Measurements from ENCODE around the gene RAD51B.

RAD51B gene

DNA sequence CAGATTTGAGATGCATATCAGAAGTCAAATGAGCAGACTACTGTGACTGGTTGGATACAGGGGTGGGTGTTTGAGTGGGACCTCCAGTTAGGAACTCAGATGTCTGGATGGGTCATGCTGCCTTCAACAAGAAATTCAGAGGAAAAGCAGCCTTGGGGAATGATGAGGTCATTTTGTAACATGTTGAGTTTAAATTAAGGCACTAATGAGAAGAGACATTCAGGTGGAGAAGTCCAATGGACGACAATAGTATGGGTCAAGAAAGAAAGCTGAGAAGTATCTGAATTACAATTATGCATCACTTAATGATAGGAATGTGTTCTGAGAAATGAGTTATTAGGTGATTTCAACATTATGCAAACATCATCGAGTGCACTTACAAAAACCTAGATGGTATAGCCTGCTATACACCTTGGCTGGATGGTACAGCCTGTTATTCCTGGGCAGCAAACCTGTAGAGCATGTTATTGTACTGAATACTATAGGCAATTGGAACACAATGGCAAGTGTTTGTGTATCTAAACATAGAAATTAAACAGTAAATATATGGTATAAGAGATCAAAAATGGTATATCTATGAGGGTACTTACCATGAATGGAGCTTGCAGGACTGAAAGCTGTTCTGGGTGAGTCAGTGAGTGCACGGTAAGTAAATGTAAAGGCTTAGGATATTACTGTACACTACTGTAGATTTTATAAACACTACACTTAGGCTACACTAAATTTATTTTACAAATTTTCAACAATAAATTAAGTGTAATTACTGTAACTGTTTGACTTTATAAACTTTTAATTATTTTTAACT, 414.7 kb downstream of the RAD51B start:
- H3K4me1 Mint-ChIP-seq (ENCODE audit: low read depth), result peaks cover under 1% of the 10 kb centered on the region
- H3K27me3 Mint-ChIP-seq, result no peaks in the 10 kb centered on the region
- H3K27ac Mint-ChIP-seq, result no peak overlapping the region
- H3K36me3 Mint-ChIP-seq (ENCODE audit: low read depth), result no peaks in the 10 kb centered on the region
- no peaks in the 10 kb centered on the region for H3K9me3 Mint-ChIP-seq
- H3K4me3 Mint-ChIP-seq, result no peak overlapping the region

DNA sequence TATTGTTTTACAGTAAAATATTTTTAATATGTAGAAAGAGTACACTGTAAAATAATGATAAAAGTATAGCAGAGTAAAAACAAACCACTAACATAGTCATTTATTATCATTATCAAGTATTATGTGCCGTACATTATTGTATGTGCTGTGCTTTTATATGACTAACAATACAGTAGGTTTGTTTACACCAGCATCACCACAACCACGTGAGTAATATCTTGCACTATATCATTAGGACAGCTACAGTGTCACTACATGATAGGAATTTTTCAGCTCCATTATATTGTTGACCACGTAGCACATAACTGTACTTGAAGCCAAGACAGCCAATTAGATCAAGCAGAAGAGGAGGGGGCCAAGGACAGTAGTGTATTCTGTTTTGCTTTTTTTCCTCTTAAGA, 415.4 kb downstream of the RAD51B start:
- Mint-ChIP-seq H3K9me3 (no peaks in the 10 kb centered on the region), H3K27ac (no peak overlapping the region), H3K36me3 (ENCODE audit: low read depth) (no peaks in the 10 kb centered on the region), H3K27me3 (no peaks in the 10 kb centered on the region), H3K4me3 (no peak overlapping the region), H3K4me1 (ENCODE audit: low read depth) (peaks cover 4% of the 10 kb centered on the region)

DNA sequence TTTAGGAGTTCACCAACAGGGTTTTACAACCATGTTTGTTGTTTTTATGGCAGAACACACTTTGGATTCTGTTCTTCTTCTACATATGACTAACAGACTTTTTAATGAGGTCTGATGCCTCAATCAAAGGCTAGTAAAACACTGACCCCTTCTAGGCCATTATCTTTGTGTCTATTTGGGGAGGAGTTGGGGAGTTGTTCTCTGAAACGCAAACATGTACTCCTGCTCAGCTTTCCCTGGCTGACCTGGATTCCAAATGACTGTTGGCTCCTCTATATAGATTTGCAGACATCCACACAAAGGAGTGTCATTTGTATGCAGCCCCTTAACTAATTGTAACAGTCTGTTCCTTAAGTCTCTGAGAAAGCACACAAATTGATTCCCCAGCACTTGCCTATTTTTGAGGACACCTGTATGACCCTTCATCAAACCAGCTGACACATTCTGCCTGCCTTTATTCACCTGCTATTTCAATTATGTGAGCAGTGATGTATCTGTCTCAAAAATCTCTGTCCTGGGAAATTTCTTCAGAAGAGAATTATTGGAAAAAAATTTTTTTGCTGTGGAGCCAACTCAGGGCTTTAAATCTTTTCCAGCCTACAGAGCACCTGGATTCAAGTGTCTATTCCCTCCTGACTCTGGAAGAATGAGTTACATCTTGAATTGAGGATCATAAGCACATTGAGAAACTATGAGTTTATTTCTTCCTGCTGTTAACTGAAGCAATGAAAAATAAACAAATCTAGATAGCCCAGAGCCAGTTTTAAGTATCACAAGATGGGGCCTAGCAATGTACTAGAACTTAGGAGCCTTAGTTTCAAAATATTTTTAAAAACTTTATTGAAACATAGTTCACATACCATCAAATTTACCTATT, 417.2 kb downstream of the RAD51B start:
- no peak overlapping the region for H3K27ac Mint-ChIP-seq
- H3K4me3 Mint-ChIP-seq, result no peak overlapping the region
- H3K27me3 Mint-ChIP-seq, result no peaks in the 10 kb centered on the region
- no peaks in the 10 kb centered on the region for H3K36me3 Mint-ChIP-seq (ENCODE audit: low read depth)
- H3K9me3 Mint-ChIP-seq, result no peaks in the 10 kb centered on the region
- peaks cover 4% of the 10 kb centered on the region for H3K4me1 Mint-ChIP-seq (ENCODE audit: low read depth)

DNA sequence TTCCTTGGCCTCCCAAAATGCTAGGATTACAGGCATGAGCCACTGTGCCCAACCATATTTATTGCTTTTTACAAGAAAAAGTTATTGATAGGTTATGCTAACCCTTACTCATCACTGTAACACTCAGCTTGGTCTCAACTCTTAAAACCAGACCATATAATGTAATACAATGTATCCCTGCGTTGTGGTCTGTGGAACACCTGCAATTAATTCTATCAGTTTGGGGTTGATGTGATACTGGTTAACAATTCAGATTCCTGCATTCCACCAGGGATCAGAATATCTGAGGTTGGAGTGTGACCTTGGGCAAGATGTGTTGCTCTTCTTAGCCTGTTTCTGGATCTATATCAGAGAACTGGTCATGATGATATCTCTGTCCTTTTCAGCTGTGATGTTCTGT, 419.0 kb downstream of the RAD51B start:
- H3K27ac Mint-ChIP-seq, result no peak overlapping the region
- H3K36me3 Mint-ChIP-seq (ENCODE audit: low read depth), result no peaks in the 10 kb centered on the region

DNA sequence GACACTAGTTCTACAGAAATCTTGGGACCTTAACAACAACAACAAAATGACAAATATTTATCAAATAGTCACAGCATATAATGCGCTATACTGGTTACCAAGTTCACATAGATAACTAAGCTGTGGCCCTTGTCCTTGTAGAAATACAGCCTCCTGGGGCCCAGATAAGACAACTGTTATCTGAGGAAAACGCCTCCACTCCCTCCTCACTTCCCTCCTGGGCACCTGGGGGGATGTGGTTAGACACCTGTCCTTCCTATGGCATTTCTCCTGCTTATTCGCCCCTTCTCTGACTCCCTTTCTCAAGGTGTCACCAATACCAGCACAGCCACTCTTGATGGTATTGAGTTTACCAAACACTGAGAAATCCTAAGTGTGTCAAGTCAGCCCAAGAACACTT, 419.4 kb downstream of the RAD51B start:
- Mint-ChIP-seq H3K27me3 (no peaks in the 10 kb centered on the region), H3K9me3 (no peaks in the 10 kb centered on the region), H3K27ac (no peak overlapping the region), H3K36me3 (ENCODE audit: low read depth) (no peaks in the 10 kb centered on the region), H3K4me3 (no peak overlapping the region), H3K4me1 (ENCODE audit: low read depth) (peaks cover 10% of the 10 kb centered on the region)

More for the DNA sequence above, 419.0 kb downstream of the RAD51B start:
- H3K4me1 Mint-ChIP-seq (ENCODE audit: low read depth), result peaks cover 5% of the 10 kb centered on the region
- no peak overlapping the region for H3K4me3 Mint-ChIP-seq
- no peaks in the 10 kb centered on the region for H3K9me3 Mint-ChIP-seq
- no peaks in the 10 kb centered on the region for H3K27me3 Mint-ChIP-seq

DNA sequence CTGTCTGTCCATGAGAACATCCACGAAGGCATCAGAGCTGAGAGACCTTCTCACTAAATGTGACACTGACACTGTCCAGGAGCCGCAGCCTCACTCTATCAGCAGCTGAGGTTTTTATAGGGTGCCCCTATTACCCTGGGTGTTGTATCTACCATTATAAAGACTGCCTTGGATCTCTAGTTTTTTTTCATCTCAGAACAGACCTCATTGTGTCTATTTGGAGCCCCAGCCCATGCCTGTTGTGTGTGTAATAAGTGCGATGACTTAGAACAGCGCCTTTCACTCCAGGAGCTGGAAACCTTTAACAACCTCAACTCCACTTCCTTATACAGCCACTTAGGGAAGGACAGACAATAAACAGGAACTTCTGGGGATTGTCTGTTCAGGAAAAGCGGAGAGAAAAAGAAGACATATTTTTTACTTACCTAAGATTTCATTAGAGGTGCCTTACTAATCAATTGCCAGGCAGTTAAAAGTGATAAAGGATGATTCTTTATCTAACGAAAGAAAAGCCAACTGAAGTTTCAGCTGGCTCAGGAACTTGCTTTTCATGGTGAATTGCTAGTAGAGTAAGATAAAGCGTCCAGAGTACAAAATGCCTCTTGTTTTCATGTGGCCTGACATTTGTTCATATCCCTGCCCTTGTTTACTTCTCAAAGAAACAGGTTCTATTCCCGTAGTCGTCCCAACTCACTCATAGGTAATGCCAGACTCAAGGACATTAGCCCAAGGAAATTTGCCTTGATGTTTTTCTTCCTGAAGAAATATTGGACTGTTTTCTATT, 420.6 kb downstream of the RAD51B start:
- Mint-ChIP-seq H3K27ac (no peak overlapping the region), H3K27me3 (no peaks in the 10 kb centered on the region)

DNA sequence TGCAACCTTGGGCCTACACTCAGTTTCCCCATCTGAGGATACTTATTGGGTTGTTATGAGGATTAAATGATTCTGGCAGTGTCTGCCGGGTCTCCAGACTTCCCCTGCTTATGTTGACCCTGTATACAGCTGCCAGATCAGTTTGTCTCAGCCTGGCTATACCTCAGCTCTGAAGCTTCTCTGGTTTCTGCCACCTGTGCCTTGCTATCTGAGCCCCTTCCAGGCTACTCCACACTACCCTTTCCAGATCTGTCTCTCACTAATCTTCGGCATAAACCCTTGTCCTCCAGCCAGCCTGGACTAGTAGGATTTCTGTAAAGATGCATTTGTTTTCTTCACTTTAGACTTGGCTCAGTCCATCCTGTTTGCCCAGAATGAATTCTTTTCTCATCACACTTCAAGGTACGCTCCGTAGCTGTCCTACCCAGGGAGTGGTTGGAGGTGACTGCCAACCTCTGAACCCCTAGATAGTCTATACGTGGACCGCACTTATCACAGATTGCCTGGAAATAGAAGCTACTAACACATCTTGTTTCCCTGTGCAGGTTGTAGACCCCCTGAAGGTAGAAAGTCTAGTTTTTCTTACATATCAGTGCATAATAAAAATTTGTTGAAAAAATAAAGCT, 422.4 kb downstream of the RAD51B start:
- no peak overlapping the region for H3K27ac Mint-ChIP-seq
- H3K4me1 Mint-ChIP-seq (ENCODE audit: low read depth), result peaks cover 13% of the 10 kb centered on the region
- no peaks in the 10 kb centered on the region for H3K36me3 Mint-ChIP-seq (ENCODE audit: low read depth)
- no peaks in the 10 kb centered on the region for H3K9me3 Mint-ChIP-seq
- no peak overlapping the region for H3K4me3 Mint-ChIP-seq
- no peaks in the 10 kb centered on the region for H3K27me3 Mint-ChIP-seq

More for the DNA sequence above, 420.6 kb downstream of the RAD51B start:
- no peaks in the 10 kb centered on the region for H3K36me3 Mint-ChIP-seq (ENCODE audit: low read depth)
- no peaks in the 10 kb centered on the region for H3K9me3 Mint-ChIP-seq
- no peak overlapping the region for H3K4me3 Mint-ChIP-seq
- peaks cover 11% of the 10 kb centered on the region for H3K4me1 Mint-ChIP-seq (ENCODE audit: low read depth)

DNA sequence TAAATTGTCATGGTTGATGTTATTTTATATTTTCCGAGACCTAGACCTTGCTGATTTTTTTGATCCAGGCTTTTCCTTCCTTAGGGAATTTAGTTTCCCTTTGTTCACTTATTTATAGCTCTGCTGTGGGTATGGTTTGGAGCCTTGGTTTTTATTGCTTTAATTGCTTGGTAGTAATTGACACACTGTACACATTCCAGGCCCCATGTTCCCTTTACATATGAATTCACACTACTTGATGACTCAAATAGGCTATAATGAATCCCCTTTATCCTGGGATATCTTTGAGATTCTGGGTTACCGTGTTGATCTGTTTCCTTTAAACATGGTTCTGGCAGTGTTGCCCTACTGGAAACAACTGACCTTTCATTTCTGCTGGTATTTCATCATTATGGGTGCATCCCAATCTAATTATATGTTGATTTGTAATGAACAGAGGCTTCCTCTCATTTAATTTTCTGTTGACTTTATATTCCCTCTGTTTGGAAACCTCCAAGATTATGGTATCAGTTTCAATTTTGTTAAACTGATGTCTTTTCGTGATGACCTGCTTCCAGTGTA, 424.0 kb downstream of the RAD51B start:
- Mint-ChIP-seq H3K4me3 (no peak overlapping the region), H3K27me3 (no peaks in the 10 kb centered on the region), H3K4me1 (ENCODE audit: low read depth) (peaks cover 28% of the 10 kb centered on the region), H3K36me3 (ENCODE audit: low read depth) (no peaks in the 10 kb centered on the region), H3K27ac (no peak overlapping the region), H3K9me3 (no peaks in the 10 kb centered on the region)

DNA sequence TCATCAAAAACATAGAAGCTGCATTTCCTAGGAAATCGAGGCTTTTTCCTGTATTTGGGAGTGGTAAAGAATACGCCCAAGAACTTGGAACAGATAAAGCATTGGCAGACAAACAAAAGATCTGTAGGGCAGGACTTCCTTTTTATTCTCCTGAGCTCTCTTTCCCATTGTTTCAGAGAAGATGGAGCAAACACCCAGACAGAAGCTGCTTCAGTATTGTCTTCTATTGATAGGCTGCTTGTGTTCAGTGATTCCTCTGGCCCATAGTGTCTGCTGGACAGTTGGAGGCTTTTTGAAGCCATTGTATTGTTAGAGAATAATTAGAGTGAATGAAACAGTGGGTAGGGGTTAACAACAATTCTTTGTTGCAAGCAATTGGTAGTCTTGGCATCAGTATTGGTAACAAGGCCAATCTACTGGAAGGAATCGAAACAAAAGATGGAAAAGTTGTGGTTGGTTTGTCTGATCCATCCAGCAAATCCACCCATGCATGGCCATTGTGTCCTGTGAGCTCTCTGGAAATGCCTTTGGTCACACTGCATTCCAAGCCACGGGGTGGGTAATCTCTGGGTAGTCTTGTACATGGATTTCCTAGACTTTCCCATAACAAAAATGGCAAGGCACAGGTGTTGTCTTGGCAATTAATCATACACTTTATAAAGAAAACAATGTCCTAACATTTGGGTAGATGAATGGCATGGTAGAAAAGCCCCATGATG, 424.8 kb downstream of the RAD51B start:
- Mint-ChIP-seq H3K36me3 (ENCODE audit: low read depth) (no peaks in the 10 kb centered on the region), H3K9me3 (no peaks in the 10 kb centered on the region), H3K27me3 (no peaks in the 10 kb centered on the region), H3K4me3 (no peak overlapping the region), H3K27ac (no peak overlapping the region), H3K4me1 (ENCODE audit: low read depth) (peaks cover 32% of the 10 kb centered on the region)

DNA sequence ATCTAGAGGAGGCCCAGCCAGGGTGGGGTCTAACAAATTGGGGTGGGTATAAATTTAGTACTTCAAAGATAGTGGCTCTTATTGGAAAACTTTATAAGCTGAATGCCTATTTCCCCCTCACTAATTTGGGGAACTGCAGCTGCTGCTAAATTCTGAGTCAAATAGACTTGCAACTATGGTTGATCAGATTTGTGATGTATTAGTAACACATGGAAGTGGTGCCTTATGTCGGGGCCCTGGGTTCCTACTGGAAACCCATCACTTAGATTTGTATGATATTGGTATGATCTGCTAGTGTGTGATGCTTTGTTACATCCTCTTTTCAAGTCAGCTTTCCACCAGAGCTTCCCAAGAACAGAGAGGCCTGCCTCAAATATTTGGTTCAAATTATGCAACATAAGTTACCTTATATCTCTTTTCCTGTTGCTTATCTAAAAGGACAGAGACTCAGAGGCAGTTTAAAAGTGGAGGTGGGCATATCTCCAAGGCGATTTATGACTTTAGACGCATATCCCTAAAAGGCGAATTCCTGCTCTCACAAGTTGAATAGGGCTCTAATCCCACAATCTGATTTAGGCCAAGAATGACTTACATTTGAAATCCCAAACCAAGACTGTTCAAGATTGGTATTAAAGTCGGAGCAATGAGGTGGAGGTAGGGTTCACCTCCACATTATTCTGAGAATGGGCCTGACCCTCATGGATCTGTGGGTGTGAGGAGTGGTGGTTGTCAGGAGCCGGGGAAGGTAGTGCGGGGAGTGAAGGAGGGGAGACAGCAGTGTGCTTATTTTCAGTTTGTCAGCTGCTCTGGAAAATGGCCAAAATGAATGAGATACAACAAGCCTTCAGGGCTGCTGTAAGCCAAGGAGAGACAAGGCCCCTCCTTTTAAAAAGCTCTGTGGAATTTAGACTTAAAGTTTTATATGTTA, 425.8 kb downstream of the RAD51B start:
- peak overlapping the region; percentile 7 for H3K27ac Mint-ChIP-seq
- no peaks in the 10 kb centered on the region for H3K9me3 Mint-ChIP-seq
- H3K27me3 Mint-ChIP-seq, result no peaks in the 10 kb centered on the region
- H3K4me3 Mint-ChIP-seq, result no peak overlapping the region
- H3K4me1 Mint-ChIP-seq (ENCODE audit: low read depth), result peaks cover 40% of the 10 kb centered on the region
- H3K36me3 Mint-ChIP-seq (ENCODE audit: low read depth), result no peaks in the 10 kb centered on the region

DNA sequence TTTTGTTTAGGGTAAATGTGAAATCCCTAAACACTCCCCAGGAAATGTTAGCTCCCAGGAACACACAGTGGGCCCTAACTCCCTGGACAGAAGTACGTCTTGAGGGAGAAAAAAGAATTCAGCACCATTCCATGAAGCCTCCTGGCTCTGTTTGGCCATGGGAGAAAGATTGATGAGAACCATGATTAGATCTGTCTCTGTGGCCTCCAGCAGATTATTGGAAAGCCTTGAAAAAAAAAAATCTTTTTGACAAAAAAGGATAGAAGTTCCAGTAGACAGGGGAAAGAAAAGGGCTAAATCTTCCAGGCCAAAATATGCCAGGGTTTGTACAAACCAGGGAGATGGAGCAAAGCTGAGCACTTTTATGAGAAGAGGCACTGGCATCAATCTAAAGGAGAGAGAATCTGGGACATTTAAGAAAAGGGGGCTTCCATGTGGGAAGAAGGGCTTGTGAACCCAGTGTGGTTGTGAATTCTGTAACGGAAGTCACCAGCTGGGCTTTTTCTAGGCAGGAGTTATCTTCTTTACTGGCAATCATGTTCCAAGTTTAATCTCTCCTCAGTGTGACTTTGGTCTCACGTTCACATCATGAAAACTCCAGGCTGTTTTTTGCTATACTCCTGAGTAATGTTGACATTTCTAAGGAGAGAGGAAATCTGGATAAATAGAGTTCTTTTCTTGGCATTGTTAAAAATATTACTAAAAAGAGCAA, 426.7 kb downstream of the RAD51B start:
- H3K4me1 Mint-ChIP-seq (ENCODE audit: low read depth), result peaks cover 48% of the 10 kb centered on the region
- no peaks in the 10 kb centered on the region for H3K9me3 Mint-ChIP-seq
- H3K4me3 Mint-ChIP-seq, result no peak overlapping the region
- no peaks in the 10 kb centered on the region for H3K36me3 Mint-ChIP-seq (ENCODE audit: low read depth)
- peak overlapping the region; percentile 61 for H3K27ac Mint-ChIP-seq
- H3K27me3 Mint-ChIP-seq, result no peaks in the 10 kb centered on the region

DNA sequence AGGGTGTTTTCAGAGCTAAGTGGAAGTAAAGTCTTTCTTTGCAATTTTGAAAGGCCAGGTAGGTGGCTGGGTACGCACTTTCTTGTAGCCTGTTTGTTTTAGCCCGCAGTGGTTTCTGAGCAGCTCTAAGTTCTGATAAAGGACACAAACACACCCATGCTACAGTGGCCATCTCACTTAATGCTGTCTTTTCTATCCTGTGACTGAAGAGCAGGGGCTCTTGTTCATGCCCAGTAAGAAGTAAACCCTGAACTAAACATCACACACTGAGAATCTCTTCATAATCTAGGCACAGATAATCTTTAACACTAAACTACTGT, 427.2 kb downstream of the RAD51B start:
- peaks cover 53% of the 10 kb centered on the region for H3K4me1 Mint-ChIP-seq (ENCODE audit: low read depth)
- no peak overlapping the region for H3K4me3 Mint-ChIP-seq
- H3K27ac Mint-ChIP-seq, result no peak overlapping the region
- no peaks in the 10 kb centered on the region for H3K36me3 Mint-ChIP-seq (ENCODE audit: low read depth)
- H3K9me3 Mint-ChIP-seq, result no peaks in the 10 kb centered on the region
- no peaks in the 10 kb centered on the region for H3K27me3 Mint-ChIP-seq

DNA sequence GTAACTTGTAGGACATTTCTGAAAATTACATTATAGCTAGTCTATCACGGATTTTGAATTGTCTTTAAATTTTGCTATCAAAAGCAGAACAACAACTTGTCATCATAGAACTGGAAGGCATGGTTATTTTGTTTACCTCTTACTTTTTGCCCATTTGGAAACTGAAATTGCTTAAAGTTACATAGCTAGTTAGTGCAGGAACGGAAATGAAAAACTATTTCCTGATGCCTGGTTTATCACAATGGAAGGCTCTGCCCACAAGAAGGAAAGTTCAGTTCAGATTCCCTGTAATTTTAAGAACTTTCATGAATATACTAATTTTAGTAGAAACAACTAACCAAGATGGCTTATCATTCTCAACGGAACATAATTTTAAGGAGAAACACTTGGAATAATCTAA, 427.7 kb downstream of the RAD51B start:
- Mint-ChIP-seq H3K27ac (no peak overlapping the region), H3K36me3 (ENCODE audit: low read depth) (no peaks in the 10 kb centered on the region), H3K9me3 (no peaks in the 10 kb centered on the region), H3K4me1 (ENCODE audit: low read depth) (peaks cover 58% of the 10 kb centered on the region), H3K27me3 (no peaks in the 10 kb centered on the region), H3K4me3 (no peak overlapping the region)

Measured in stimulated activated naive CD8-positive, alpha-beta T cell treated with anti-CD3 and anti-CD28 coated beads, Interleukin-15, Interleukin-2, amounts not matched to agents 100 ng/mL and 50 ng/mL, for 24 hours (primary cell).